GM21367 (cell line): ENCODE results near the gene AFF1.
"Not testable (repeated sequence)": the region's sequence is repeated elsewhere in the genome, so short reads cannot be mapped to it uniquely, and the experiment has no call there.

Experiments
- ATAC-seq: cut with Tn5 transposase; IDR thresholded peaks from one replicate; pipeline ENCODE4 v1.9.1; 2021; ENCODE audit not compliant: unreplicated experiment

AFF1 gene

GRCh38 chr4:87010192-87010591 lies 75.4 kb downstream of the AFF1 start:
- no peak for ATAC-seq

GRCh38 chr4:87011340-87012034 lies 76.7 kb downstream of the AFF1 start:
- ATAC-seq: no peak

GRCh38 chr4:87012265-87012953 lies 77.6 kb downstream of the AFF1 start:
- ATAC-seq: no peak

DNA sequence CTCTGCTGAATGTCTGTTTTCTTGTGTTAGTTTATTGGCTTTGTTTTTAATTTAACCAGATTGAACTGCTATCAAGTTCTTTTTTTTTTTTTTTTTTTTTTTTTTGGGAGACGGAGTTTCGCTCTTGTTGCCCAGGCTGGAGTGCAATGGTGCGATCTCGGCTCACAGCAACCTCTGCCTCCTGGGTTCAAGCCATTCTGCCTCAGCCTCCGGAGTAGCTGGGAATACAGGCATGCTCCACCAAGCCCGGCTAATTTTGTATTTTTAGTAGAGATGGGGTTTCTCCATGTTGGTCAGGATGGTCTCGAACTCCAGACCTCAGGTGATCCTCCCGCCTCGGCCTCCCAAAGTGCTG lies 78.1 kb downstream of the AFF1 start:
- ATAC-seq: not testable (repeated sequence)

DNA sequence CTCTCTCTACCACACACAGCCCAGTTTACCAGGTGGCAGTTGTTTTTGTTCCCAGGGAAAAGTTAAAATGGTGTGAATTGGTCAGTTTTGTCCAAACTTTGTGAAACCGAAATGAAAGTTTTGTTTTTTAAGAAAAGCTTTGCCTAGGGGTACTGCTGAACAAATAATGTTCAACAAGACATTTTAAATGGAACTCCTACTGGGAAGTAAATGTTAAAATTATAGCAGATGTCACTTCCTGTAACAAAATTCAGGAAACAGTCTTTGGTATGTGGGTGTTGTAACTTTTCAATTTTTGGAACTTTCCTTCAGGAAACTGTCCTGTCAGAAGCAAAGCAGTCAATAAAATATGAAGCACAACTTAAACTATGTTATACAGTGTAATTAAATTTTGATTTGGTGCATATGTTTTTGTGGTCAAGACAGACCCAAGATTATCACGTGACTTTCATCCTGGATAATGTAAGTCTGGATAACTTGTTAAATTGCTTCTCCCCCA lies 79.5 kb downstream of the AFF1 start:
- ATAC-seq: no peak

GRCh38 chr4:87015416-87015815 lies 80.6 kb downstream of the AFF1 start:
- ATAC-seq: no peak

- ATAC-seq: no peak
These were observed 83.0 kb downstream of the AFF1 start for GRCh38 chr4:87017580-87018342.

GRCh38 chr4:87018753-87019152 lies 83.9 kb downstream of the AFF1 start:
- ATAC-seq: no peak

DNA sequence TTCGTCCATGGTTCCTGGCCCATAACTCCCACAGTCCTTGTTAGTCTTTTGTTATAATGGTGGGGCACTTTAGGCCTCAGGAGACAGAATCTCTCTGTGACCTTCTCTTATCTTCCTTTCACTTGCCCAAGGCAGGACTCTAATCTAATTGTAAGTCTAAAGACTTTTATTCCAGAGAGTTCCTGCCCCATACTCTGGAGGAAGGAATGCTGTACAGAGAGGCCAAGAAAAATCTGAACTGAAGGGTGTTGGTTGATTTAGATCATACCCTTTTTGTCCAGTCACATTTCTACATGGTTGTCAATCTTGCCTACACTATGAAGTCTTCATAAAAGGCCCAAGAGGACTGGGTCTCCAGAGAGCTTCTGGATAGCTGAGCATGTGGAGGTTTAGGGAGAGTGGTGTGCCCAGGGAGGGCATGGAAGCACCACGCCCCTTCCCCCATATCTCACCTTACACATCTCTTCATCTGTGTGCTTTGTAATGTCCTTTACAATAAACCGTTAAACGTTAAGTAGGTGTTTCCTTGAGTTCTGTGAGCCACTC lies 84.5 kb downstream of the AFF1 start:
- ATAC-seq: no peak

GRCh38 chr4:87019898-87020297 lies 85.1 kb downstream of the AFF1 start:
- peak; percentile 39 for ATAC-seq

- ATAC-seq: no peak
These were observed 89.4 kb downstream of the AFF1 start for GRCh38 chr4:87024201-87024600.

DNA sequence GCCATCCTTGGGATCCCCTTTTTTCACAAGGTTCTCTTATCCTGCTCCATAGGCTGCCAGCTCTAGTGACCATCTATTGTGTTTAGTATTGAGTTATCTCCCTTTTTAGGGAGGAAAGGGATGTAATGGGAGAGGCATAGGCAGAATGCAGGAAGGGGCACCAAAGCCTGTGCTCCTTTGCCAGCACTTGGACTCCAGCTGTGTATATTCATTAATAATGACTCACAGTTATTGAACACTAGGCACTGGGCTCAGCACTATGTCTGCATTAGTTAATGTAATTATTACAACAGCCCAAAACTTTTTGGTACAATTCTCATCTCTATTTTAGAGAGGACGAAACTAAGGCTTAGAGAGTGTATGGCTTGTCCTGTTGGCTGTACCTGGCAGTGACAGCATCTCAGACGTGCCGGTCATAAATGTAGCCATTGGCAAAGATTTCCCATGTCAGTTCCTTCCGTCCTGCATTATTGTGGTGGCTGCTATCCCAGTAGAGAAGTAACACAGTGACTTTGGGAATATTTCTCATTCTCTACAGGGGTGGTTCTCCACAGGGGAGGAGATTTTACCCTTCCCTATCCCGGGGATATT lies 90.3 kb downstream of the AFF1 start:
- no peak for ATAC-seq

DNA sequence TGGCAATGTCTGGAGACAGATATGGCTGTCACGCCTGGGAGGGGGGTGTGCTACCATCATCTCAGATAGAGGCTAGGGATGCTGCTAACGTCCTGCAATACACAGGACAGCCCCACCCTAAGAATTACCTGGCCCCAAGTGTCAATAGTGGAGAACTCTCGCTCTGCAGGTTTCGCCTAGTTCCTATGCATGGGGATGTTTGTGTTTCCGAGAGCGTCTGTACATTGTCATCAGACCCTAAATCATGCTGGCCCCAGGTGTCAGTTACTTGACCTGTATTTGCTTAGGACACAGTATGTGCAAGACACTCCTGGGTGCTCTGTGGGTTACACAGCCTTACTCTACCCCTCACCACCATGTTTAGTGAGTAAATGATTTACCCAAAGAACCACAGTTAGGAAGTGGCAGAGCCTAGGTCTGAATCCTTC lies 90.8 kb downstream of the AFF1 start:
- ATAC-seq: peak; percentile 35

GRCh38 chr4:87026800-87027495 lies 92.1 kb downstream of the AFF1 start:
- ATAC-seq: peak; percentile 85

- ATAC-seq: no peak
These were observed 94.5 kb downstream of the AFF1 start for GRCh38 chr4:87029356-87029755.

- no peak for ATAC-seq
These were observed 95.3 kb downstream of the AFF1 start for GRCh38 chr4:87030124-87030523.

GRCh38 chr4:87030755-87031441 lies 96.1 kb downstream of the AFF1 start:
- no peak for ATAC-seq

- no peak for ATAC-seq
These were observed 97.1 kb downstream of the AFF1 start for GRCh38 chr4:87031920-87032319.

DNA sequence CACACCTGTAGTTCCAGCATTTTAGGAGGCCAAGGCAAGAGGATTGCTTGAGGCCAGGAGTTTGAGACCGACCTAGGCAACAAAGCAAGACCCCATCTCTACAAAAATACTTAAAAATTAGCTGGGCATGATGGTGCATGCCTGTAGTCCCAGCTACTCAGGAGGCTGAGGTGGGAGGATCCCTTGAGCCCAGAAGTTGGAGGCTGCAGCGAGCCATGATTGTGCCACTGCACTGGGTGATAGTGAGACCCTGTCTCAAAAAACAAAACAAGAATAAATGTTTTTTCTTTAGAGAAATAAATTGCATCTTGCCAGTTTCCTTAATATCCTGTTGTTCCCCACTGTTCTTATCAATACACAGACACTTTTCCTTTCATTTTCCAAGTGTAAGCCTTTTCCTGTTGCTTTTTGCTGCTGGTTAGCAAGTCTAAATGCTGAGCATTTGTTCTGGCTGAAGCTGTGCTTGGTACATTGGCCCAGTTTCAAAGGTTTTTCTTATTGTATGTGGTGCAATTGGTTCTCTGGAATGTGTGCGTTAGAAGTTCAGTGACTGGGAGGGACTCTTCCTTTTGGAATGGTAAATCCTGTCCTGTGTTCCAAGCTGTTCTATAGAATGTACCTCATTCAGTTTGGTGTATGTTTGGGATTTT lies 98.2 kb downstream of the AFF1 start:
- ATAC-seq: no peak
